ENCODE data around the gene HMGCS2. TPM values are rescaled to one million over a fixed set of nuclear protein-coding genes. Genes with fewer than 3 reads are reported as not detected.

HMGCS2 gene
- total and polyA plus RNA-seq, 10 of the 15 experiments (the other 5 are each of a cell fraction or from before 2014, with no cell fraction given) = 0.49 TPM; not detected in 9

- ChIA-PET POLR2A (no interaction called here), CTCF (interaction anchor here (1.8 kb wide), 1 partner anchor 9 kb away, joined by 13 read pairs; no protein-coding TSS in a partner anchor), SMC1A (ENCODE audit: uncharacterized antibody, unreplicated experiment) (no interaction called here), RAD21 (ENCODE audit: unreplicated experiment) (no interaction called here)
- peaks cover 0 to 1% of the 10 kb centered on the region in 2 experiments; a peak in 2 of 4 replicates for H3K36me3 ChIP-seq (ENCODE audit: control insufficient read depth in 2 of 2, insufficient read depth in 2 of 2, low read length in 1 of 2)
- no peak for TF ChIP-seq RELB (IDR thresholded peaks at IDR 0.05; ENCODE audit: low read depth)
- no peak for TF ChIP-seq FOXK2 (IDR thresholded peaks at IDR 0.05)
- no peak for TF ChIP-seq SMC3 (IDR thresholded peaks at IDR 0.05; ENCODE audit: borderline replicate concordance, low read length)
- TF ChIP-seq ZNF217 (IDR thresholded peaks at IDR 0.05) = no peak
- TF ChIP-seq HDGF (IDR thresholded peaks at IDR 0.05) = no peak
- 47% methylated on average over 11 of the region's 14 CpGs for whole genome bisulfite sequencing (ENCODE audit: insufficient coverage, insufficient replicate concordance, low lambda C conversion rate, missing lambda C conversion rate)
- H3K9ac ChIP-seq (ENCODE audit: control insufficient read depth, insufficient read depth, low read length) = no peak overlapping the region
- H3K27me3 ChIP-seq (replicated peaks in 1 of 2; ENCODE audit: control insufficient read depth in 2 of 2, insufficient read depth in 2 of 2, low read length in 1 of 2) = no peaks in the 10 kb centered on the region
- no peak overlapping the region for H3K27ac ChIP-seq (ENCODE audit: control insufficient read depth, insufficient read depth)
- ATAC-seq (no peak), FAIRE-seq (no peak), DNase-seq (ENCODE audit: low read depth, low spot score) (no peak)
- H2AFZ ChIP-seq (ENCODE audit: control insufficient read depth, low read depth, low read length) = no peak overlapping the region
- no peaks in the 10 kb centered on the region for H3K4me1 ChIP-seq (ENCODE audit: control insufficient read depth, insufficient read depth, low read length)
- H3K9me3 ChIP-seq (replicated peaks; ENCODE audit: control insufficient read depth, insufficient read depth, low read length) = no peaks in the 10 kb centered on the region
- H3K79me2 ChIP-seq (ENCODE audit: control insufficient read depth, insufficient read depth, low read length) = no peaks in the 10 kb centered on the region
- no peak overlapping the region for H3K4me2 ChIP-seq (ENCODE audit: control insufficient read depth, insufficient read depth)
- H4K20me1 ChIP-seq (ENCODE audit: control insufficient read depth, insufficient read depth) = no peaks in the 10 kb centered on the region
- intact Hi-C loops (cut with micrococcal nuclease; ENCODE audit: unreplicated experiment) = no loop called here
- no peak overlapping the region for H3K4me3 ChIP-seq
- BruUV-seq (replicated peaks) = no TSS peak
- in situ Hi-C loops (cut with MboI) = no loop called here
These were observed 33.5 kb downstream of the HMGCS2 start for GRCh38 chr1:119735217-119735616.

- in situ Hi-C loops (cut with MboI) = no loop called here
- no peaks in the 10 kb centered on the region for H3K9me3 ChIP-seq (replicated peaks; ENCODE audit: control insufficient read depth, insufficient read depth, low read length)
- no peak for DNase-seq (ENCODE audit: low read depth, low spot score)
- ChIA-PET RAD21 (ENCODE audit: unreplicated experiment) (no interaction called here), POLR2A (no interaction called here), SMC1A (ENCODE audit: uncharacterized antibody, unreplicated experiment) (no interaction called here), CTCF (interaction anchor here (1.8 kb wide), 1 partner anchor 10 kb away, joined by 13 read pairs; no protein-coding TSS in a partner anchor)
- H3K4me1 ChIP-seq (ENCODE audit: control insufficient read depth, insufficient read depth, low read length) = no peaks in the 10 kb centered on the region
- H3K9ac ChIP-seq (ENCODE audit: control insufficient read depth, insufficient read depth, low read length) = no peak overlapping the region
- no peak overlapping the region for H3K27ac ChIP-seq (ENCODE audit: control insufficient read depth, insufficient read depth)
- H3K36me3 ChIP-seq (ENCODE audit: control insufficient read depth in 2 of 2, insufficient read depth in 2 of 2, low read length in 1 of 2) = peaks cover 0 to 2% of the 10 kb centered on the region in 2 experiments; a peak in 2 of 4 replicates
- H4K20me1 ChIP-seq (ENCODE audit: control insufficient read depth, insufficient read depth) = no peaks in the 10 kb centered on the region
- no peak overlapping the region for H3K4me2 ChIP-seq (ENCODE audit: control insufficient read depth, insufficient read depth)
- no peak for FAIRE-seq
- TF ChIP-seq RBBP5 (conservative IDR thresholded peaks at IDR 0.05) (no peak), MAX (IDR thresholded peaks at IDR 0.05; ENCODE audit: low read depth, low read length) (no peak), BRCA1 (IDR thresholded peaks at IDR 0.05; ENCODE audit: low read depth, low read length) (no peak), EZH2 (IDR thresholded peaks at IDR 0.05; ENCODE audit: borderline replicate concordance, control insufficient read depth, low read depth, low read length) (no peak), NR2F1 (conservative IDR thresholded peaks at IDR 0.05) (no peak), ZNF384 (IDR thresholded peaks at IDR 0.05; ENCODE audit: borderline replicate concordance, low read depth, low read length) (no peak)
- no peak overlapping the region for H3K4me3 ChIP-seq
- no peaks in the 10 kb centered on the region for H3K27me3 ChIP-seq (replicated peaks in 1 of 2; ENCODE audit: control insufficient read depth in 2 of 2, insufficient read depth in 2 of 2, low read length in 1 of 2)
- WGBS (ENCODE audit: insufficient coverage, insufficient replicate concordance, low lambda C conversion rate, missing lambda C conversion rate) = 1% methylated on average over 3 of the region's 3 CpGs
- ATAC-seq = no peak
- H2AFZ ChIP-seq (ENCODE audit: control insufficient read depth, low read depth, low read length) = no peak overlapping the region
- BruUV-seq (replicated peaks) = no TSS peak
- intact Hi-C loops (cut with micrococcal nuclease; ENCODE audit: unreplicated experiment) = no loop called here
- no peaks in the 10 kb centered on the region for H3K79me2 ChIP-seq (ENCODE audit: control insufficient read depth, insufficient read depth, low read length)
These were observed 35.0 kb downstream of the HMGCS2 start for GRCh38 chr1:119733754-119734153.
